Measurements from ENCODE around the gene TMC2. TPM values are rescaled to one million over a fixed set of nuclear protein-coding genes. Genes with fewer than 3 reads are reported as not detected.
"Not testable (repeated sequence)": the region's sequence is repeated elsewhere in the genome, so short reads cannot be mapped to it uniquely, and the experiment has no call there.

TMC2 gene, protein sequence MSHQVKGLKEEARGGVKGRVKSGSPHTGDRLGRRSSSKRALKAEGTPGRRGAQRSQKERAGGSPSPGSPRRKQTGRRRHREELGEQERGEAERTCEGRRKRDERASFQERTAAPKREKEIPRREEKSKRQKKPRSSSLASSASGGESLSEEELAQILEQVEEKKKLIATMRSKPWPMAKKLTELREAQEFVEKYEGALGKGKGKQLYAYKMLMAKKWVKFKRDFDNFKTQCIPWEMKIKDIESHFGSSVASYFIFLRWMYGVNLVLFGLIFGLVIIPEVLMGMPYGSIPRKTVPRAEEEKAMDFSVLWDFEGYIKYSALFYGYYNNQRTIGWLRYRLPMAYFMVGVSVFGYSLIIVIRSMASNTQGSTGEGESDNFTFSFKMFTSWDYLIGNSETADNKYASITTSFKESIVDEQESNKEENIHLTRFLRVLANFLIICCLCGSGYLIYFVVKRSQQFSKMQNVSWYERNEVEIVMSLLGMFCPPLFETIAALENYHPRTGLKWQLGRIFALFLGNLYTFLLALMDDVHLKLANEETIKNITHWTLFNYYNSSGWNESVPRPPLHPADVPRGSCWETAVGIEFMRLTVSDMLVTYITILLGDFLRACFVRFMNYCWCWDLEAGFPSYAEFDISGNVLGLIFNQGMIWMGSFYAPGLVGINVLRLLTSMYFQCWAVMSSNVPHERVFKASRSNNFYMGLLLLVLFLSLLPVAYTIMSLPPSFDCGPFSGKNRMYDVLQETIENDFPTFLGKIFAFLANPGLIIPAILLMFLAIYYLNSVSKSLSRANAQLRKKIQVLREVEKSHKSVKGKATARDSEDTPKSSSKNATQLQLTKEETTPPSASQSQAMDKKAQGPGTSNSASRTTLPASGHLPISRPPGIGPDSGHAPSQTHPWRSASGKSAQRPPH
- not detected for total RNA-seq
- long read RNA-seq = 0 reads

DNA sequence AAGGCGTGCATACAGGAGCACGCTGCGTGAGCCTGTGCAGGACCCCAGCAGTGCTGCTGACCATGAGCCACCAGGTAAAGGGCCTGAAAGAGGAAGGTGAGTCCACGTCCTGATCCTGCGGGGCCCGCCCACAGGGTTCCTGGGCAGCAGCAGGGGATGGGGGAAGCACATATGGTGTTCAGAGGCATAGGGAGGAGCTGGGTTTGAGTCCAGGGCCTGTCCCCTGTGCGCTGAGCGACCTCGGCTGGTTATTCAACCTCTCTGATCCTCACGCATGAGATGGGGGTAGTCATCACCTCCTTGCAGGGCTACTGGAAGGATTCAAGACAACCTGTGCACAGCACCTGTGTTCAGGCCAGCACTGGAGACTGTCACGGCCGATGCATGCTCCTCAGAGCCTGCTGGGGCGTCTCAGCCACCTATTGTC, at the start of gene TMC2:
TMC2 (plus strand) TSS at position 14 of the 427 bp plus-strand sequence; CDS start at position 63, 49 bp downstream.
- TF ChIP-seq, protein P1, sequence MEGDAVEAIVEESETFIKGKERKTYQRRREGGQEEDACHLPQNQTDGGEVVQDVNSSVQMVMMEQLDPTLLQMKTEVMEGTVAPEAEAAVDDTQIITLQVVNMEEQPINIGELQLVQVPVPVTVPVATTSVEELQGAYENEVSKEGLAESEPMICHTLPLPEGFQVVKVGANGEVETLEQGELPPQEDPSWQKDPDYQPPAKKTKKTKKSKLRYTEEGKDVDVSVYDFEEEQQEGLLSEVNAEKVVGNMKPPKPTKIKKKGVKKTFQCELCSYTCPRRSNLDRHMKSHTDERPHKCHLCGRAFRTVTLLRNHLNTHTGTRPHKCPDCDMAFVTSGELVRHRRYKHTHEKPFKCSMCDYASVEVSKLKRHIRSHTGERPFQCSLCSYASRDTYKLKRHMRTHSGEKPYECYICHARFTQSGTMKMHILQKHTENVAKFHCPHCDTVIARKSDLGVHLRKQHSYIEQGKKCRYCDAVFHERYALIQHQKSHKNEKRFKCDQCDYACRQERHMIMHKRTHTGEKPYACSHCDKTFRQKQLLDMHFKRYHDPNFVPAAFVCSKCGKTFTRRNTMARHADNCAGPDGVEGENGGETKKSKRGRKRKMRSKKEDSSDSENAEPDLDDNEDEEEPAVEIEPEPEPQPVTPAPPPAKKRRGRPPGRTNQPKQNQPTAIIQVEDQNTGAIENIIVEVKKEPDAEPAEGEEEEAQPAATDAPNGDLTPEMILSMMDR (IDR thresholded peaks at IDR 0.05; ENCODE audit: borderline replicate concordance) = no peak
- peaks cover 96% of the 10 kb centered on the region for H3K27me3 ChIP-seq (ENCODE audit: low read depth)
- no peaks in the 10 kb centered on the region for H3K36me3 ChIP-seq
- no peak within 1 kb of the TSS for H3K27ac ChIP-seq (replicated peaks)
- no peaks in the 10 kb centered on the region for H3K9me3 ChIP-seq (replicated peaks)
- no peak within 1 kb of the TSS for H3K4me3 ChIP-seq
- H3K4me1 ChIP-seq = no peaks in the 10 kb centered on the region
- DNase-seq = no peak
- intact Hi-C loops (cut with micrococcal nuclease) = no loop called here

DNA sequence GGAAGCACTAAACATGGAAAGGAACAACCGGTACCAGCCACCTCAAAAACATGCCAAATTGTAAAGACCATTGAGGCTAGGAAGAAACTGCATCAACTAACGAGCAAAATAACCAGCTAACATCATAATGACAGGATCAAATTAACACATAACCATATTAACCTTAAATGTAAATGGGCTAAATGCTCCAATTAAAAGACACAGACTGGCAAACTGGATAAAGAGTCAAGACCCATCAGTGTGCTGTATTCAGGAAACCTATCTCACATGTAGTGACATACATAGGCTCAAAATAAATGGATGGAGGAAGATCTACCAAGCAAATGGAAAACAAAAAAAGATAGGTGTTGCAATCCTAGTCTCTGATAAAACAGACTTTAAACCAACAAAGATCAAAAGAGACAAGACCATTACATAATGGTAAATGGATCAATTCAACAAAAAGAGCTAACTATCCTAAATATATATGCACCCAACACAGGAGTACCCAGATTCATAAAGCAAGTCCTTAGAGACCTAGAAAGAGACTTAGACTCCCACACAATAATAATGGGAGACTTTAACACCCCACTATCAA, 33.5 kb upstream of the TMC2 start:
- DNase-seq; H3K27me3 ChIP-seq (ENCODE audit: low read depth); H3K9me3 ChIP-seq (replicated peaks); H3K4me3 ChIP-seq; intact Hi-C loops (cut with micrococcal nuclease); H3K27ac ChIP-seq (replicated peaks): not testable (repeated sequence)
- H3K36me3 ChIP-seq = peaks cover 27% of the 10 kb centered on the region
- peaks cover 11% of the 10 kb centered on the region for H3K4me1 ChIP-seq

DNA sequence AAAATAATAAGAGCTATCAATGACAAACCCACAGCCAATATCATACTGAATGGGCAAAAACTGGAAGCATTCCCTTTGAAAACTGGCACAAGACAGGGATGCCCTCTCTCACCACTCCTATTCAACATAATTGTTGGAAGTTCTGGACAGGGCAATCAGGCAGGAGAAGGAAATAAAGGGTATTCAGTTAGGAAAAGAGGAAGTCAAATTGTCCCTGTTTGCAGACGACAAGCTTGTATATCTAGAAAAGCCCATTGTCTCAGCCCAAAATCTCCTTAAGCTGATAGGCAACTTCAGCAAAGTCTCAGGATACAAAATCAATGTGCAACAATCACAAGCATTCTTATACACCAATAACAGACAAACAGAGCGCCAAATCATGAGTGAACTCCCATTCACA, 31.6 kb upstream of the TMC2 start:
- H3K27me3 ChIP-seq (ENCODE audit: low read depth); H3K27ac ChIP-seq (replicated peaks); H3K4me3 ChIP-seq; DNase-seq; intact Hi-C loops (cut with micrococcal nuclease); H3K9me3 ChIP-seq (replicated peaks): not testable (repeated sequence)
- H3K4me1 ChIP-seq = peaks cover 28% of the 10 kb centered on the region
- H3K36me3 ChIP-seq = peaks cover 12% of the 10 kb centered on the region

DNA sequence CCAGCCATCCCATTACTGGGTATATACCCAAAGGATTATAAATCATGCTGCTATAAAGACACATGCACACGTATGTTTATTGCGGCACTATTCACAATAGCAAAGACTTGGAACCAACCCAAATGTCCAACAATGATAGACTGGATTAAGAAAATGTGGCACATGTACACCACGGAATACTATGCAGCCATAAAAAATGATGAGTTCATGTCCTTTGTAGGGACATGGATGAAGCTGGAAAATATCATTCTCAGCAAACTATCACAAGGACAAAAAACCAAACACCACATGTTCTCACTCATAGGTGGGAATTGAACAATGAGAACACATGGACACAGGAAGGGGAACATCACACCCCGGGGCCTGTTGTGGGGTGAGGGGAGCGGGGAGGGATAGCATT, 29.9 kb upstream of the TMC2 start:
- DNase-seq; H3K9me3 ChIP-seq (replicated peaks); H3K4me3 ChIP-seq; H3K36me3 ChIP-seq; H3K27me3 ChIP-seq (ENCODE audit: low read depth); H3K27ac ChIP-seq (replicated peaks); intact Hi-C loops (cut with micrococcal nuclease): not testable (repeated sequence)
- peaks cover 28% of the 10 kb centered on the region for H3K4me1 ChIP-seq

DNA sequence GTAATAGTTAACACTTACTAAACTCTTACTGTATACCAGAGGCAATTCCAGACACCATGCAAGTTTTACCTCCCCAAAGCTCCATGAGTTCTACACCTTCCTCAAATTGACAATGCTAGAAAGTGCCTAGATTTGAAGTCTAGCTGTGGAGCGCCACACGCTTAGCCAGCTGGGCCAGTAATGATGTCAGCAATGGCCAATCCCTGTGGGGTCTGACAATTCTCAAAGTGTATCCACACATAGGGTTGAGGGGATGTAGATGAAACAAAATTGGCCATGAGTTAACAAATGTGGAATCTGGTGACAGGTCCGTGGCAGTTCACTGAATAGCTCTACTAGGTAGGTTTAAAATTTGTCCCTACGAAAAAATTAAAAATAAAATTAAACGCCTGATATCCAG, 28.9 kb upstream of the TMC2 start:
- intact Hi-C loops (cut with micrococcal nuclease) = no loop called here
- TF ChIP-seq, protein P1 (IDR thresholded peaks at IDR 0.05; ENCODE audit: borderline replicate concordance) = no peak
- no peak for DNase-seq
- H3K4me3 ChIP-seq = peak overlapping the region; percentile 95
- no peaks in the 10 kb centered on the region for H3K36me3 ChIP-seq
- peaks cover 28% of the 10 kb centered on the region for H3K4me1 ChIP-seq
- no peaks in the 10 kb centered on the region for H3K27me3 ChIP-seq (ENCODE audit: low read depth)
- no peak overlapping the region for H3K27ac ChIP-seq (replicated peaks)
- H3K9me3 ChIP-seq (replicated peaks) = no peaks in the 10 kb centered on the region

DNA sequence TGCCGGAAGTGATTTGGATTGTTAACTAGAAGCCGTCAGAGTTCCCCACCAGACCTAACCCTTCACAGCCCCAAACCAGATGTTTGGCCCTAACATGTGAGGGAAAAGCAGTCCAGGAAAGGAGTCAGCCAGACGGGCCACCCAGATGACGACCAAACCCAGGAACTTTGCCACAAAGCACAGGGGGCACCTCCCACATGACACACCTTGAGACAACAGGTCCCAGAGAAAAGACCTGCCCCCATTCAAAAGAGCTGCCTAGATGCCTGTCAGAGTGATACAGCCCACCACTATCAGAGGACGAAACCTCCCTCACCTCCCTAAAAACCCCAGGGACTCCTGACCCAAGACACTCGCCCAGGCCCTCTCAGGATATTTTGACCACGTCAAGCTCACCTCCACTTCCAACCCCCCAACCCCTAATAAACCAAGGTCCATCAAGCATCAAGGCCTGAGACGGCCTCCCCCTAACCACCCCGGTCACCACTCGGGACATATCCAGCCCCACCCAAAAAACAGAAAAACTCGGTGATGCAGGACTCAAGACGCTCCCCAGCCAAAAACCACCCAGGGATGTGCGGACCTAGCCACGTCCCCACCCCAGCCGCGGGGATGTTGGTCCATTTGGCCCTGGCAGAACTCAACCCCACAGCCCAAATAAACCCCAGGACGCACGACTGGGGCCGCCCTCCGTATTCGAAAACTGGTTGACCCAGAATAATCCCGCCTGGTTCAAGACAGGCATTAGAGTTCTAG, 28.3 kb upstream of the TMC2 start:
- Histone ChIP-seq H3K27ac (replicated peaks) (peak overlapping the region; percentile 94), H3K36me3 (no peaks in the 10 kb centered on the region), H3K27me3 (ENCODE audit: low read depth) (no peaks in the 10 kb centered on the region), H3K4me3 (peak overlapping the region; percentile 95), H3K9me3 (replicated peaks) (no peaks in the 10 kb centered on the region), H3K4me1 (peaks cover 28% of the 10 kb centered on the region)
- peak; percentile 25 for DNase-seq
- intact Hi-C loops (cut with micrococcal nuclease) = no loop called here
- TF ChIP-seq, protein P1 (IDR thresholded peaks at IDR 0.05; ENCODE audit: borderline replicate concordance) = no peak
